GM18498 (cell line): ENCODE measurements around the gene TEX22.

Experiments
- ATAC-seq: cut with Tn5 transposase; IDR thresholded peaks from one replicate; pipeline ENCODE4 v1.9.1; 2021; ENCODE audit warnings: mild to moderate bottlenecking, moderate library complexity; ENCODE audit not compliant: unreplicated experiment

Gene TEX22

GRCh38 chr14:105419195-105420091 is 21.1 kb downstream of the TEX22 start, which contains the start of gene MTA1:
Gene MTA1, plus strand, starts transcription at chr14:105419827. Its CDS starts 209 bp downstream, at chr14:105420036.
- peak; percentile 65 for ATAC-seq

GRCh38 chr14:105420101-105420973 is 22.0 kb downstream of the TEX22 start:
- peak; percentile 24 for ATAC-seq

GRCh38 chr14:105420974-105421674 is 22.8 kb downstream of the TEX22 start:
- ATAC-seq, result no peak

GRCh38 chr14:105421723-105422615 is 23.6 kb downstream of the TEX22 start:
- ATAC-seq, result no peak

- ATAC-seq, result no peak
Observed at GRCh38 chr14:105422695-105423487, 24.6 kb downstream of the TEX22 start.

GRCh38 chr14:105423488-105424195 is 25.3 kb downstream of the TEX22 start:
- ATAC-seq, result no peak

- no peak for ATAC-seq
Observed at GRCh38 chr14:105424861-105425260, 26.5 kb downstream of the TEX22 start.

GRCh38 chr14:105425823-105426247 is 27.5 kb downstream of the TEX22 start:
- no peak for ATAC-seq

GRCh38 chr14:105426416-105427130 is 28.2 kb downstream of the TEX22 start:
- no peak for ATAC-seq

GRCh38 chr14:105427412-105427811 is 29.1 kb downstream of the TEX22 start:
- ATAC-seq, result no peak

- ATAC-seq, result no peak
Observed at GRCh38 chr14:105427936-105428485, 29.7 kb downstream of the TEX22 start.

GRCh38 chr14:105430042-105430441 is 31.7 kb downstream of the TEX22 start:
- no peak for ATAC-seq

GRCh38 chr14:105430565-105430964 is 32.2 kb downstream of the TEX22 start:
- ATAC-seq, result no peak

GRCh38 chr14:105431256-105431655 is 32.9 kb downstream of the TEX22 start:
- ATAC-seq, result no peak

GRCh38 chr14:105432657-105433056 is 34.3 kb downstream of the TEX22 start:
- ATAC-seq, result no peak

GRCh38 chr14:105433161-105433605 is 34.8 kb downstream of the TEX22 start:
- ATAC-seq, result no peak

GRCh38 chr14:105436402-105436801 is 38.1 kb downstream of the TEX22 start:
- no peak for ATAC-seq
